HG03342 (cell line): ENCODE measurements around the gene KIF16B.

Source experiments
- ATAC-seq: cut with Tn5 transposase; IDR thresholded peaks from one replicate; pipeline ENCODE4 v1.9.1; 2021; ENCODE audit warnings: mild to moderate bottlenecking, moderate library complexity; ENCODE audit not compliant: unreplicated experiment

Gene KIF16B

DNA sequence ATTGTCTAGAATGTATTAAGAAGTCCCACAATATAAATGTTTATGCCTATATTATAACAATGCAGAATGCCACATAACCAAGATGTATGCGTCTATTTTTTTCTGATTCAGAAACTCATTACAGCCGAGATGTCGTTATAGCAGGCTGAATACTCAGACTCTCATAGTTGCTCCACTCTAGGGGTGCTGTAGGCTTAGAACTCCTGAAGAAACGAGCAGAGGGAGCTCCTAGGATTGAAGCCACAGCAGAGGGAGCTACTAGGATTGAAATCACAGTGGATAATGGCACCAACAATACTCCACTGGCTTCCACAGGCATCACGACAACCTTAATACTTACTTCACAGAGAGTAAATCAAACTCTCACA lies 208.9 kb downstream of the KIF16B start:
- ATAC-seq: no peak

DNA sequence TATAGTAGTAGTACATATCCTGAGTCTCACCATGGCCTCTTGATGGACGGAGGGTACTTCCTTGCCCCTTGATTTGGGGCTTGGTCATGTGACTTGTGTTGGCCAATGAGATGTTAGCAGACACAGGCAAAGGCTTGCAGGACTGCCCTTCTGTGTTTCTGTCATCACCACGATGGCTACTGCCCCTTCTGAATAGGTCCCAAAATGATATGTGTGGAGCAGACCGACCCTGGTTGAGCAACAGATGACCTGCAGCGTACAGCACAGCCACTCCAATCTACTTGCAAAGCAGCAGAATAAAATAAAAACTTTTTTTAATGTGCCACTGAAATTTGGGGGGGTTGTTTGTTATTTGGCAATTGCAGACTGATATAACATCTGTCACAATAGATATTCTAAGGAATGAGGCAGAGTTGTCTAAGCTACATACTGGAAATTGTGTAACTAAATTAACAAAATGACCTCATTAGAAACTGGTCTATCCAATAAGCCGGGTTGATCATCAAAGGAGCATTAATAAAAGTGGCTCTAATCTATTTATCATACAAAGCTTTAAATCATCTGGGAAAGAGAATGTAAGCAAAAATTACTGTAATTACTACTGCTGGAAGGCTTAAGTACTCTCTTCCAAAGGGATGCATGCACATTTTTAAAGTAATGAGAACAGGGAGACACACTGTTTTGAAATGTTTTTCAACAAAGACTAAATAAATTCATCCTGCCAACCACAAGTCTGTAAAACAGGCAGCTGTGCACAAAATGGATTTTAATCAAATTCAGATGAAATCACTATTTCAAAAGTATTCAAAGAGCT lies 209.5 kb downstream of the KIF16B start:
- ATAC-seq: no peak

DNA sequence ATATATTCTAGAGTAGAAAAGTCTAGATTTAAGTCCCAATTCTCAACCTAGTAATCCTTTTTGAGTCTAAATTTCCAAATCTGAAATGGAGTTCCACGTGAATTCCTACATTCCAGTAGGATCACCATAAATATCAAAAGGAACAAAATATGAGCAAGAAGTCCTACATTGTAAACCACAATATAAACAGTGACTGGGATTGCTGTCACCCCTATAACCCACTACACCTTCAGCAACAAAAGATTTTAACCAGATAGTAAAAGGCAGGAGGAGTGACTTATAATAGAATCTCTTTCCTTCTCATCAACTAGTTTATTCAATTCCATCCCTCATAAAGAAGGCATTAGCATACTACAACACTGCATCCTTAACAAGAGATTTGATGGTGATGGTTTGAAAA lies 210.6 kb downstream of the KIF16B start:
- ATAC-seq: no peak

DNA sequence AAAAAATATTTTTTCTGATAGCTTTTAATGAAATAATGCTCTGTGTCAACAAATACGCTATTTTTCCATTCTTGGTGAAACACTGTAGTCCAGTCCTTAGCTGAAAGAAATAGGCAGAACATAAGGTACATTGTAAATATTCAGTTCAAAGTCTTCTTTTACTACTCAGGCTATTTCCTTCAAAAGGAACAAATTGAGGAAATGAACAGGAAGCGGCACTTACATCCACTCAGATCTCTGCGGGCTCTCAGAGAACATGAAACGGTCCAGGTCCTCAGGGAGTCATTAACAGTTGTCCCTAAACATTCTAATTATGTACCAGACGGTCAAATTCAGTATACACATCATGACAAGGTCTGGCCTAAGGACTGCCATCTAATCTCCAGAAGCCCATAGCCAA lies 212.6 kb downstream of the KIF16B start:
- ATAC-seq: no peak

DNA sequence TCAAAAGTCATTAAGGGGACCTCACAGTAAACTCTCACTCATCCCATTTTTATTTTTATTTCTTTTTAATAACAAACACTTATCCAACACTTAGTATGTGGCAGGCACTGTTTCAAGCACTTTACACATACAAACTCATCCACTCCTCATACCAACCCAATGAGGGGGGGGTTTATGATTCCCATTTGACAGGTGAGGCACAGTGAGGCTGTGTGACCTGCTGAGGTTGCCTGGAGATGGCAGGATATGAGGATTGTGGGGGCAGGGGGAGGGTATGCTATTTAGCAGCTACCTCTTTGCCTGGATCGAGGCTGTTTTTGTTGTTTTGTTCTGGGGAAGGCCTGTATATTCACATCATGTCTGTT lies 219.8 kb downstream of the KIF16B start:
- ATAC-seq: no peak

DNA sequence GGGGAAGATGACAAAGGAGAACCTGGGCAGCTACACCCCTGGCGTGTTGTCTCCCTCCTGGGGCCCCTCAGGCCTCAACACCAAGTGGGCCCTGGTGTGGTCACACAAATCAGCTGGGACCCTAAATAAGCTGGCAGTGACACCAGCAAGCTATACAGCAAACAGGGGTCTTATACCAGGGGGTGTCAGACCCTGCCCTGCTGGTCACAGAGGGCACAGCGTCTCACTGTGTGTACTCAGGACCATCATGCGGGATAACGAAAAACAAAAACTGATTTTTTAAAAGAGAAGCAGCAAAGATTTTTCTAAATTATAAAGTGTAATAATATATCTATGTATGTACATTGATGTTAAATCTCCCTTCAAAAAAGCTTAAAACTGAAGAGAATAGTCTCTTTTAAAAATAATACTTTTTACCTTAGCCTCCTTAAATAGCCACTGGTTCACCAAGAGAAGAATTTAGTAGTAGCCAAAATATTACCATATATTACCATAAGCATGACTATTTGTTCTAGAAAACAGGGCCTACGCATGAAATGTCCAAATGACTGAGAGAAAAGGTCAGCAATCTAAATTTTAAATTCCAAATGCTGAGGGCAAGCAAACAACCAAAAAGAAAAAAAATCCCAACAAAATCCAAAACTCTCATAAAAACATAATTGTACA lies 220.4 kb downstream of the KIF16B start:
- ATAC-seq: no peak

DNA sequence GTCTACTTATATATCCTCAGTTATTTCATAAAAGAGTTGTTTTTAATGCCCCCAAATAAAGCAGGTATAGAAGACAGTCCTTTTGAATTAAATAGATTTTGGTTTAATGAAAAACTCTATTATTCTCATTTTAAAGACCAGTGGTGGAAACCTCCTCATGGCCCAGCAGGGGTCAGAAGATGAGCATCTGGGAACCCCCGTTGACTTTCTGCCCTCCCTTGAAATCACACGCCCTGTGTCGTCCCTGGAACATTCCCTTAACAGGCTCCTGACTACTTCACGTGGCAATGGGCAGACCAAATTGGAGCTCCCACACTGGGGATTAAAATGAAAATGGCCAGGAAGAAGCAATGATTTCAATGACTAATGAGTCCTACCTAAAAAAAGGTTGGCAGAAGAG lies 220.9 kb downstream of the KIF16B start:
- ATAC-seq: no peak

DNA sequence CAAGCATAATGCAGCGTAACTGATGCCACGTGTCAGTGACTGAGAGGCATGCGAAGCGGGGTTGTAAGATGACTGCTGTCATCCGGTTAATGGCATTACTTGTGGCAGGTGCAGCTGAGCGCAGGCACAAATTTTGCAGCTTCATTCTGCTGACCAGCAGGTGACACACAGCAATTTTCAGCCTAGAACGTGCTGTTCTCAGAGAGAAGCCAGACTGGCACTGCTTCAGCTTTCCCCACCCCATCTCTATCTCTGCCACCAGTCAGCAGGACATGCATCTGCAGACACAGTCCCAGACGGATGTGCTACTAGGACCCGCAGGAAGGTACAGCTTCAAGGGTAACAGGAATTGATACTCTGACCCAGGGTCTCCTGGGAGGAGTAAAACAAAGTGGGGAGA lies 221.8 kb downstream of the KIF16B start:
- ATAC-seq: no peak

DNA sequence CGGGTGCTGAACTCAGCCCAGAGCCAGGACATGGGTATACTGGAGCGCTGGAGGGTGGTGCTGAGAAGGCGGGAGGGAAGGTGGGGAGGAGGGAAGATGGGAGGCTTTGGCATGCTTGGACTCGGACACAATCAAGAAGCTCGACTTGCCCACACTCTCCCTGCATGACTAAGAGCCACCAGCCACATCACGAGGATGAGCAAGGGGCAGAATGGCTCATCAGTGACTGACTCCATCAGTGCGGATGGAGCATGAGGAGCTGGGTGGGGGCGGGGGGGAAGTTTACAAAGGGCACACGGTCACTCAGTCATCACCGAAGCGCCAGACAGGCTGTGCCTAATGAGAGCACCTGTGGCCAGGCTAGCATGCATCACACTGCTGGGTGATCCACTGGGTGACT lies 222.8 kb downstream of the KIF16B start:
- no peak for ATAC-seq

DNA sequence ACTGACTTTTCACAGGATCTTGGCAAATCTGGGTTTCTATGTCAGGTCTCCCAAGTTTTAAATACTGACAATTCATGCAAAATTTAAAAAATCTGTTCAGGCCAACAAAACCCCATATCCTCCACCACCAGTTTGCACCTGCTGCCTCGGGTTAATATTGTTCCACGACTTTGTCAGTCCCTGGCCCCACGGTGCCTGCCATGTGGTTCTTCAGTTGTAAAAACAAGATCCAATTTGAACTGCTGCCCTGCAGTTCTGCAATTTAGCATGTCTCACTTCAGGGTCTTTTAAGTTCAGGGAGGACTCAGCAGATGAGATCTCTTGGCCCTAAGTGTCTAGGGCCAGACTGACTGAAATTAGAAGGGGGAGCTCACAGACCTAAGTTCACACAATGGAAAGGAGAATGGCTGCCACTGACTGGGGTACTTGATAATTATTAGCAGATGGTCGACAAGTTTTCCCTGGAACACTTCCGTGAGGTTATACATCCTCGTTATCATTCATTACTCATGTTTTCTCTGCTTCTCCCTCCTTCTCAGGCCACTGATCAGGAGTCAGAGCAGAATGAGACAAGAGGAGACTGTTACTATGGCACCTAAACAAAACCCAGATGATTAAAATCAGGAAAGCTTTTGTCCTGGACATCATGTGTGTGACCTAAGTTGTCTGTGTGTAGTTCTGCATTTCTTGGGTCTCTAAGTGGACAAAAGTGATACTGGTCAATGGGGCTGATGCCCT lies 223.6 kb downstream of the KIF16B start:
- ATAC-seq: no peak

DNA sequence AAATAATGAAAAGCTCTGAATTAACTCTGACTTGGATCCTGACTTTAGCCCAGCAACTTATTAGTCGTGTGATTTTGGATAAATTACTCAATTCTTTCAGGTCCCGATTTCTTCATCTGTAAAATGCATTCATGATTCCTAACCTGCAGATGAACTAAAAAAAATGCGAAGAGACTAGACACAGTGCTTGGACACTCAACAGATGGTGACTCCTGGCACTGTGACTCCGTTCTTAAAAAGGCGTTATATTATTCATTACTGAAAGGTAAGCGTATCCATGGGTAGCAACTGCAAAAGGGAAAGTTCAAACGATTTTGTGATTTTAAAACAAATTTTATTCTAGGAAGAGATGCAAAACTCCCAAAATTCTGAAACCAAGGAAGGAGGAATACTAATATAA lies 226.3 kb downstream of the KIF16B start:
- ATAC-seq: no peak

DNA sequence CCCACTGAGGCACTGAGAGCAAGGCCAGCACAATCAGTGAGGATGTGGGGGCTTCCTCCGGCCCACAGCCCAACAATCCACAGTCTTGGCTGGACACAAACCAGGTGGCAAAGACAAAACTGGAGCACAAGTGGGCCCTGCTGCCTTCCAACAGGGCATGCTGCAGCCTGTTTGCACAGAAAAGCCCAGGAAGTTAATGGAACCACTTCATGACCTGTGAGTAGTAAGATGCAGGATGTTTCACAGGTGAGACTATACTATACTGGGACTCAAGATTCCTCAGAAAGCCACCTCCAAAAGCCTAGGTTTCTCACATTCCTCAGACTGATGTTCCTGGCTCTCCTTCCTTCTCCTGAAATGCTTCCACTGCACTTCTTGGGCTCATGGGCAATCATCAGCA lies 235.5 kb downstream of the KIF16B start:
- ATAC-seq: no peak

DNA sequence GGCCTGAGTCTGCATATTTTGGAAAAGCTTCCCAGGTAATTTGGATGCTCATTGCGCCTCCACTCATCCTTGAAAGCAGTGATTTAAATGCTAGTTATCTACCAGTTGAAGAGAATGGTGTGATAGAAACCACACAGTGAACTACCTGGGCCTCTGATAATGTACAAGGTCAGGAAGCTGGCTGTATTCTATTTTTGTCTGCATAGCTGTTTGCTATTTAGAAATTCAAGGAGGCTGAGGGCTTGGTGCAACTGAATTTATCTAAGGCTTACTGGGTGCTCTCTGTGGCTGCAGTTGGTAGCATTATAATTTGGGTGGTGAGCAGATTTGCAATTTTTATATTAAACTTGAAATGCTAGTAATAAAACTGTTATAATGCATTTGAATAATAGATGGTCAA lies 245.6 kb downstream of the KIF16B start:
- ATAC-seq: no peak

DNA sequence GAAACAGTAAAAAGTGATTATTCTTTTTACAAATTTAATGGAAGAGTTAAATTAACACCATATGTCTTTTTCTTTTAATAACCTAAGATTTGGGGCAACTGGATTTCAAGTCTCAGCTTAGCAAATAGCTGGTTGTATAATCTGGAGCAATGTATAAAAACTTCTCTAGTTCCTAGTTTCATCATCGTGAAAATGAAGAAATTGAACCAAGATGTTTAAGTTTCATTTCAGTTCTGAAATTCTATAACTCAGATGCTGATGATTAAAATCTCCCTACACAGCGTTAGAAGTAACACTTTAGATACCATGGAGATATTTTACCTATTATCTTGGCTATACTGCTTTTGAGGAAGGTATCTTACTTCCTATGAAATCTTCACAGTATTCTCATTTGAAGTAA lies 252.0 kb downstream of the KIF16B start:
- no peak for ATAC-seq

DNA sequence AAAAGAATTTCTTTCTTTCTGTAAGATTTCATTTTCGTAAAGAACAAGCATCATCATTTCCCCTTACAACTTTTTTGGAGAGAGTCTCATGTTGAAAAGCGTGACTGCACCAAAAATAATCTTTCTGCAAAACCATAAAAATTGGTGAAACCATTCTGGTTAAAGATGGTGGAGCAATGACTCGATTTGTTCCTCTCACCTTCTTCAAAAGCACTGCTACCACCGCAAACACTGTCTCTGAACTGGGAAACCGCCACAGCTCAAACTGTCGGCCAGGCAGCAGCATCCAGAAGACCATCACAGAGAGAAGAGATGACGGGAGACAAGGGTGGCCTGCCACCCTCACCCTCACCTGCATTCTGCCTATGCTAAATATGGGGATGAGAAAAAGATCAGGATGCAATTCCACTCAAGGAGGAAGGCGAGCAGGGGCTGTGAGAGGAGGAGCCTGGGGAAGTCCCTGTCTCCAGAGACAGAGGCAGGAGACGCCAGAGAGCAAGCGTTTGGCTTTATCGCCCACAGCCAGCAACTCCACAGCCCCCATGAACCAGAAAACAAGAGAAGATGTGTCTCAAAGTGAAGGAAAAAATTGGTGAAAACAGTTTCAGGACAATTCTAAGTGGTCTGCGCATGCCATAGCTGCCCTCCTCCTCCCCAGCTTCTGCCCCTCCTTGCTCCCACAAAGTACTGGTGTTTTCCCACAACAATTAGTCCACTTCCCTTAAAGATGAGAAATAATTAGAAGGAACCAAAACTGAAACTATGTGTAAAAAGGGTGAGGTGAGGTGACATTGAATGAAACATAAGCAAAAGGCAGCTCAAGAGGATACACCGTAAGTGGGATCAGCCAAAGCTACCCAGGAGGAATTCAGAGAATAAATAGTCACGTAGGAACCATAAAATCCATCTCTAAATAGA lies 255.5 kb downstream of the KIF16B start:
- no peak for ATAC-seq

DNA sequence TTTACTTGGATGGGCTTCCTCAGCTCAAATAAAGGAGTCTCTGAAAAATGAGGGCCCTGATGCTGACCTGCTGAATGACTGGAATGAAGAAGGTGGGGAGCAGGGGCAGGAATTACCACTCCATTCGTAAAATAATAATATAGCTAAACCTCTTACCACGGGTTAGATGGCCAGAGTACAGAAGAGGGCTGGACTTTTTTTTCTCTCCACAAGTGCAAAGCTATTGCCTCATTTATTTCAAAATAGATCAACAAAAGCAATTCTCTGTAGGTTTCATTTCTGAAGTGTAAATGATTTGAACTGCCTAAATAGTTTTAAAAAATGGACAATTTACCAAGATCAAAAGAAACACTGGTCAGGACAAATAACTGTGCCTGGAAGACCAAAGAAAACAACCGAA lies 256.7 kb downstream of the KIF16B start:
- ATAC-seq: no peak

DNA sequence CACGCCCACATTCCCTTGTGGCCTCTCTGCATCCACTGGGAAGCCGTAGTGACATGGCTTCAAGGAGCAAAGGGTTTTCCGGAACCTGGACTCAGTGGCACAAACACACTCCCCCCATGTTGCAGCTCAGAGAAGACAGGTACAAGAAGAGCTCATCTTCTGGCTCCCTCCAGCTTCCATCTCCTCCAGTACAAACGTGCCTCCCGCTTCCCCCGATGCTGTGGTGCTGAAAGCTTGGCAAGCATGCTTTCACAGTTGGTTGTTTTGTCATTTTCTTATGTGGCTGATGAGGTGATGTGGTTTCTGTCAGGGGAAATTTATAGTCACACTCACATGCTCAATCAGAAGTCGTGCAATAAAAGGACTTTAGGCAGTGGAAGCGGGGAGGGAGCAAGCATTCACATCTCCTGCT lies 258.5 kb downstream of the KIF16B start:
- no peak for ATAC-seq

DNA sequence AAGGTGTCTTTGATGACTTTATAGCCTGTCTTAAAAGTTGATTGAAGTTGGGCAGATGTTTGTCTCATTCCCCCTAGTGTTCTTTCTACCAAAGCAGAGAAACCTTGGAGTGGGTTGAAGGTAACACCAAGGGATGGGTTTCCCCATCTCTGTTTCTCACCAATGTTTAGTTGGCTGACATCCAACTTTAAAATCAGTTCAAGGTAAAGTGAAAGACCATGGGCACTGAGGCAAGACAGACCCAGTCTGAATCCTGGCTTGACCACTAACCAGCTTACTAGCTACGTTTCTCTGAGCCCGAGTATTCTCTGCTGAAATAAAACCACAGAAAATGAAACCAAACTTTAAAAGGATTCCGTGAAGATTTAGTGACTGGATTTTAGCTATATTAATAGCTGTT lies 258.9 kb downstream of the KIF16B start:
- ATAC-seq: peak; percentile 65

DNA sequence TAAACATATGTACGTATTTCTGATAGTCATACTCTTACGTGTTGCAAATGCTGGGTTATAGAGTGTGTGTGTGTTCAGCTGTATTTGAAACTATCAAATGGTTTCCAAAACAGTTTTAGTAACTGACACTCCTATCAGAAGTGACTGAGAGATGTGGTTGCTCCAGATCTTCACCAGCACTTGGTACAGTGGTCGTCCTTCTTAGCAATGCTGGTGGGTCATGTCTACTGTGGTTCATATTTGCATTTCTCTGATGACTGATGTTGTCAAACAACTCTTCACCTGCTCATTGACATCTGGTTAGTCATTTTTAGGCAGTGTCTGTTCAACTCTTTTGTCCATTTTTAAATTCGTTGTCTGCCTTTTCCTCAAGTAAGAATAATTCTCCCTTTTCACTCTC lies 259.3 kb downstream of the KIF16B start:
- ATAC-seq: no peak

DNA sequence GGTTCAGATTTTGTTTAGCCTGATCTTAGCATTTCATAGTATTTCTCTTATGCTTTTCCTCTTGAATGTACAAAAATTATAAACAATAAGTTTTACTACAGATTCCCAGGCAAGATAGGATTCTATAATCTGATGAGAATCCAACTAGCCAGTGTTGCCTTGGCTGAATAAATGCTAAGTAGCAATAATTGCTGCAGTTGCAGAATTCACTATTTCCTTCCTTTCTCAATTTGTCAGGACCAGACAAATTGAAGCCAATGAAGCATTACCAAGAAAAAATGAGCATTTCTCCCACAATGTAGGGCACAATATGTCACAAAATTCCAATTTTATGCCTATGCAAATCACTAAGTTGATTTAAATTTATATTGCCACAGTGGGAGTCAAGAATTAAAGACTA lies 260.2 kb downstream of the KIF16B start:
- ATAC-seq: no peak

DNA sequence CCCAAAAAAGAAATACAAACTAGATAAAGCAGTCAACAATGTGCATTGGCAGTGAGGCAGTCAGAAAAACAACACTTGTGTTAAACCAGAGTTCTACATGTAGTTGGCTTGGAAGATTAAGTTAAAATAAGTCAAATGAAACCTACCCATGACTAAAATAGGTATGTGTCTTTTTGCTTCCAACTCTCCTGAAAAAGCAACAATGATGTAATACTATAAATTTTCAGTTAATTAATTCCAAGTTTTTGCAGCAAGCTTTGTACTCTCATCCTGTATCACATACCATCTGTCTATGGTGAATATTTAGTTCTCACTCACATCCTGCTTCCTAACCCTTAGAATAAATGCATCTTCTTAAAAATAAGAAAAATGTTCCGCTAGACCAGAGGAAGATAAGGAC lies 261.5 kb downstream of the KIF16B start:
- no peak for ATAC-seq
